Stomach (tissue), 4 donors: Measurements from ENCODE around the gene TSPAN32.

ENCODE experiments used
- CTCF ChIP-seq, 7 experiments: fragments of 450-650 bp in 4 of 7; fragments of 200-600 bp in 3 of 7; sonication (generic) in 3 of 7; IDR thresholded peaks; one replicate each; pipeline ENCODE4 v1.5.1; 2016 to 2019; ENCODE audit warnings: antibody characterized with exemption in 7 of 7, control low read depth in 2 of 7, mild to moderate bottlenecking in 1 of 7
- EP300 ChIP-seq: sonication (generic); formaldehyde crosslinking; IDR thresholded peaks from one replicate; pipeline ENCODE4 v1.6.1; 2017; ENCODE audit warnings: antibody characterized with exemption
- POLR2A ChIP-seq, 4 donors: fragments of 450-650 bp; IDR thresholded peaks; one replicate each; pipeline ENCODE4 v1.6.1; 2016; ENCODE audit warnings: antibody characterized with exemption in 4 of 4, control low read depth in 2 of 4, mild to moderate bottlenecking in 1 of 4, moderate library complexity in 1 of 4
- POLR2AphosphoS5 ChIP-seq, 3 donors: sonication (generic); formaldehyde crosslinking; IDR thresholded peaks; one replicate each; pipeline ENCODE4 v1.6.1; 2016; ENCODE audit warnings: antibody characterized with exemption in 3 of 3

DNA sequence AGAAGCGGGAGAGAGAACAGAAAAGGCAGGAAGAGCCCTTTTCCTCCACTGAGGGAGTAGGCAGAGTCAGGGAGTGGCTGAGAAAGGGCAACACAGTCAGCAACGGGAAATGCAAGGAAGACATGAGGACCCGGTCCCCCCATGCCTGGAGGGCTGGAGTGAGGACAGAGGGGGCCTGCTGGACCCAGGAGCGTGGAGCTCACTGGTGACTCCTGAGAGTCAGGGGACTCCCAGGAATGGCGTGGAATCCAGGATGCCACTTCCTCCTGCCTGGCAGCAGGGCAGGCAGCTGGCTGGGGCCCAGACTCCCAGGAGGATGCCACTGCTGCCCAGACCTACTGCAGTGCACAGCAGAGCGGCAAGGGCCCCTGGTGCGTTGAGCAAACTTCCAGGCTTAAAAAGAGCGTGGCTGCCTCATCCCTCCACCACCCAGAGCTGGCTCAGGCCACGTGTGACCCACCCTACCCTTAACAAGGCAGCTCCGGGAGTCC, 11.4 kb upstream of the TSPAN32 start:
- no peak for TF ChIP-seq EP300
- no peak for TF ChIP-seq CTCF (IDR thresholded peaks at IDR 0.05)
- TF ChIP-seq POLR2A (IDR thresholded peaks at IDR 0.05), result no peak
- no peak for TF ChIP-seq POLR2AphosphoS5 (IDR thresholded peaks at IDR 0.05)
